22Rv1 (cell line): ENCODE results near the gene DEPDC1B.

Source experiments
- ZFX ChIP-seq: fragments of 450-650 bp; IDR thresholded peaks from 2 replicates; pipeline ENCODE4 v1.6.1; 2017; ENCODE audit warnings: antibody characterized with exemption, borderline replicate concordance
- TF ChIP-seq, protein P1 (sequence below): fragments of 450-650 bp; IDR thresholded peaks from 2 replicates; pipeline ENCODE4 v1.5.1; 2017; ENCODE audit warnings: mild to moderate bottlenecking

DNA sequence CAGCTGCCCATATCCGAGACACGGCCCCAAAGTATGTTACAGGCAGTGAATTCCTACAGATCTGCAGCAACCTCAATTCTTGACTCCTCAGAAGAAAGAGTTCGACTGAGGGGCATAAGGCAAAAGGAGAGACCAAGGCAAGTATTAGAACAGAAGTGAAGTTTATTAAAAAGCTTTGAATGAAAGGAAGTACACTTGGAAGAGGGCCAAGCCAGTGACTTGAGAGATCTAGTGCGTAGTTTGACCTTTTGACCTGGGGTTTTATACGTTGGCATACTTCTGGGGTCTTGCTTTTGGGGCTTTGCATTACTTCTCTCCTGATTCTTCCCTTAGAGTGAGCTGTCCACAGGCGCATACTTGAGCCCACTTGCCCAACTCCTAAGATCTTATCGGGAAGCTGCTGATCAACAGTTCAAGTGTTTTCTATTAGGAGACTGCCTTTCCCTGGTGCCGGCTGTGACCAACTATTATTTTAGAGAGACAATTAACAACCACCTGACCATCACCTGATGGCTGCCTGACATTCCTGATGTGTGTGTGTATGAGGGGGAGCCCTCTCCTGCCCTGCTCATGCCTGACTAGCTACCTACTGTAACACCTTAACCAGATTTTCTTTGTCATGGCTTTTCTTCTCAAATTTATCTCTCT lies 1.5 kb upstream of the DEPDC1B start:
- TF ChIP-seq, protein P1, sequence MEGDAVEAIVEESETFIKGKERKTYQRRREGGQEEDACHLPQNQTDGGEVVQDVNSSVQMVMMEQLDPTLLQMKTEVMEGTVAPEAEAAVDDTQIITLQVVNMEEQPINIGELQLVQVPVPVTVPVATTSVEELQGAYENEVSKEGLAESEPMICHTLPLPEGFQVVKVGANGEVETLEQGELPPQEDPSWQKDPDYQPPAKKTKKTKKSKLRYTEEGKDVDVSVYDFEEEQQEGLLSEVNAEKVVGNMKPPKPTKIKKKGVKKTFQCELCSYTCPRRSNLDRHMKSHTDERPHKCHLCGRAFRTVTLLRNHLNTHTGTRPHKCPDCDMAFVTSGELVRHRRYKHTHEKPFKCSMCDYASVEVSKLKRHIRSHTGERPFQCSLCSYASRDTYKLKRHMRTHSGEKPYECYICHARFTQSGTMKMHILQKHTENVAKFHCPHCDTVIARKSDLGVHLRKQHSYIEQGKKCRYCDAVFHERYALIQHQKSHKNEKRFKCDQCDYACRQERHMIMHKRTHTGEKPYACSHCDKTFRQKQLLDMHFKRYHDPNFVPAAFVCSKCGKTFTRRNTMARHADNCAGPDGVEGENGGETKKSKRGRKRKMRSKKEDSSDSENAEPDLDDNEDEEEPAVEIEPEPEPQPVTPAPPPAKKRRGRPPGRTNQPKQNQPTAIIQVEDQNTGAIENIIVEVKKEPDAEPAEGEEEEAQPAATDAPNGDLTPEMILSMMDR, result no peak
- no peak for TF ChIP-seq ZFX
